ENCODE data around the gene IGFL4. TPM values are rescaled to one million over a fixed set of nuclear protein-coding genes. Genes with fewer than 3 reads are reported as not detected.
A peak's percentile ranks its signal among the peaks of the same experiment; 100 is the strongest.

IGFL4 gene
- total and polyA plus RNA-seq, 2 of the 8 experiments (the other 6 are each of a cell fraction or from before 2014, with no cell fraction given): 0.05 to 0.11 TPM

- TF ChIP-seq RFX5 (IDR thresholded peaks at IDR 0.05; ENCODE audit: borderline replicate concordance, low read depth, low read length) (no peak), POLR2A (IDR thresholded peaks at IDR 0.05; ENCODE audit: control extremely low read depth in 1 of 2, low read depth in 2 of 2, low read length in 2 of 2) (no peak), HDAC2 (IDR thresholded peaks at IDR 0.05; ENCODE audit: borderline replicate concordance in 1 of 2, low read depth in 2 of 2, low read length in 2 of 2) (0 out of 4 replicates have a peak, but pooled peaks of 1 of the 2 experiments have one; percentile 3), NANOG (IDR thresholded peaks at IDR 0.05; ENCODE audit: insufficient read depth, low read depth, low read length, poor library complexity, severe bottlenecking) (no peak), EZH2 (IDR thresholded peaks at IDR 0.05; ENCODE audit: low read depth, low read length, severe bottlenecking) (peak; percentile 59), E2F6 (IDR thresholded peaks at IDR 0.05) (no peak), TEAD4 (IDR thresholded peaks at IDR 0.05; ENCODE audit: low read depth, low read length) (no peak), TAF7 (optimal IDR thresholded peaks at IDR 0.05; ENCODE audit: borderline replicate concordance, low read depth, low read length) (no peak), GABPA (IDR thresholded peaks at IDR 0.05; ENCODE audit: borderline replicate concordance, insufficient read depth, low read length) (no peak), SUZ12 (IDR thresholded peaks at IDR 0.05; ENCODE audit: low read length) (peak; percentile 63), SIX5 (IDR thresholded peaks at IDR 0.05; ENCODE audit: low read depth, low read length) (no peak), CBX5 (IDR thresholded peaks at IDR 0.05; ENCODE audit: low read depth, low read length) (no peak), POU5F1 (IDR thresholded peaks at IDR 0.05; ENCODE audit: low read depth, low read length) (no peak)
Measured at GRCh38 chr19:46015687-46016425, 24.9 kb downstream of the IGFL4 start (continued).
